Heart left ventricle (tissue), 13 donors: ENCODE data around the gene DAPL1.

Source experiments
- CTCF ChIP-seq, 12 donors: fragments of 200-600 bp; sonication (generic) in 4 of 12; IDR thresholded peaks; one replicate each; pipeline versions ENCODE4 v1.5.0 to v1.8.0; 2018 to 2022; ENCODE audit warnings: antibody characterized with exemption in 12 of 12, mild to moderate bottlenecking in 5 of 12
- POLR2A ChIP-seq, 2 donors: fragments of 450-650 bp; IDR thresholded peaks; one replicate each; pipeline ENCODE4 v1.6.1; 2017; ENCODE audit warnings: antibody characterized with exemption in 2 of 2, mild to moderate bottlenecking in 2 of 2, moderate library complexity in 2 of 2
- donor health status: ischemic (EF 13 %, LVEDD 7.1; RV severe dilation, severe dysfunction).
- donor health status: DM: no; HTN: yes; CAD: no.
- donor health status: DM: no; HTN: no; CAD: no.
- donor health status: ischemic (EF 25% LVEDD 6.9; RV normal size, moderate dysfunction).
- donor health status: ischemic (EF 25% LVEDD 5.7; RV mildly dilated, moderate dysfunction).
- donor health status: ischemic (EF 35%, LVEDD 5.7; RV mildly dilated, moderate dysfunction).
- donor health status: nonischemic (EF 11% LVEDD 7.7; RV severe dilation, severe dysfunction).
- donor health status: DM: yes; HTN: yes; CAD: no.
- donor health status: PGD.
- donor health status: ischemic (EF 29% LVEDD 5.4; RV normal size, mild dysfunction).
- donor health status: nonischemic (EF 23%, LVEDD 6.1; RV moderate dilation, normal function).

GRCh38 chr2:158777077-158777476 lies 18.0 kb upstream of the DAPL1 start:
- TF ChIP-seq POLR2A (IDR thresholded peaks at IDR 0.05) = no peak
- no peak for TF ChIP-seq CTCF (IDR thresholded peaks at IDR 0.05)
